HFFc6 (cell line): Measurements from ENCODE around the gene CNTN5. TPM values are rescaled to one million over a fixed set of nuclear protein-coding genes. Genes with fewer than 3 reads are reported as not detected.

Source experiments
- DNase-seq: peaks from one replicate; pipeline ENCODE4 v3.0.0-alpha.2; 2018
- H3K27ac Mint-ChIP-seq: 2 replicates; pipeline ENCODE4 v1.8.0; 2020; ENCODE audit warnings: mild to moderate bottlenecking, mixed read lengths
- H3K27me3 Mint-ChIP-seq: 2 replicates; pipeline ENCODE4 v1.8.0; 2021; ENCODE audit warnings: mild to moderate bottlenecking, moderate library complexity, mixed read lengths; ENCODE audit not compliant: insufficient read depth
- H3K36me3 Mint-ChIP-seq: 2 replicates; pipeline ENCODE4 v1.8.0; 2021; ENCODE audit warnings: low read depth, mixed read lengths
- H3K4me1 Mint-ChIP-seq: 2 replicates; pipeline ENCODE4 v1.8.0; 2020; ENCODE audit warnings: low read depth, mixed read lengths
- H3K4me3 Mint-ChIP-seq: 2 replicates; pipeline ENCODE4 v1.8.0; 2020; ENCODE audit warnings: mild to moderate bottlenecking, moderate library complexity, mixed read lengths
- H3K9me3 Mint-ChIP-seq: 2 replicates; pipeline ENCODE4 v1.8.0; 2020; ENCODE audit warnings: mild to moderate bottlenecking, mixed read lengths
- total RNA-seq, 6 experiments: library from RNA; stranded (reverse); fragmentation: NEBNext Ultra II Directional; extraction: Animal tissue kit (Norgen Biotek cat#: 25700); gene quantifications; 2 replicates in 1 of 6; 3 replicates in 5 of 6; pipeline ENCODE4 v1.2.3, GENCODE V29; 2021
- TF ChIP-seq, protein P1 (sequence below): fragments of 200-600 bp; sonication (generic); IDR thresholded peaks from 2 replicates; pipeline ENCODE4 v1.5.0; 2021; ENCODE audit warnings: antibody characterized with exemption, mild to moderate bottlenecking

Gene CNTN5
- total RNA-seq, 6 experiments from 2014 or later = not detected

DNA sequence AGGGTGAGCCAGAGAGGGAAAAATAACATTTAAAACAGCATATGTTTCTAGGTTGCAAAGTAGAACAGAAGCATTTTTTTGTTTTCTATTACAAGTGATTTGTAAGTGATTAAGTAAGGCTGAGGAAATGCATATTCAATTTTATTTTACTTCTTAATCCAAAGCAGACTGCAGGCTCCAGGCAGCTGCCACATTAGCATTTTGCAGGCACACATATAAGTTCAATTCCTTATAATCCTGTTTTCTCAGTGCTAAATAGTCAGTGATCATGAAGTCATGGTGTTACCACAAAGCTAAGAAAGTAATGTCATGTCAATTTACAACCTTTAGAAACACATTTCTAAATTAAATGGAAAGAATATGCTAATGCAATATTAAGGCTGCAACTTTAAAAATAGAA, 149.8 kb downstream of the CNTN5 start:
- no peaks in the 10 kb centered on the region for H3K36me3 Mint-ChIP-seq
- DNase-seq = no peak
- H3K27ac Mint-ChIP-seq = no peak overlapping the region
- TF ChIP-seq, protein P1, sequence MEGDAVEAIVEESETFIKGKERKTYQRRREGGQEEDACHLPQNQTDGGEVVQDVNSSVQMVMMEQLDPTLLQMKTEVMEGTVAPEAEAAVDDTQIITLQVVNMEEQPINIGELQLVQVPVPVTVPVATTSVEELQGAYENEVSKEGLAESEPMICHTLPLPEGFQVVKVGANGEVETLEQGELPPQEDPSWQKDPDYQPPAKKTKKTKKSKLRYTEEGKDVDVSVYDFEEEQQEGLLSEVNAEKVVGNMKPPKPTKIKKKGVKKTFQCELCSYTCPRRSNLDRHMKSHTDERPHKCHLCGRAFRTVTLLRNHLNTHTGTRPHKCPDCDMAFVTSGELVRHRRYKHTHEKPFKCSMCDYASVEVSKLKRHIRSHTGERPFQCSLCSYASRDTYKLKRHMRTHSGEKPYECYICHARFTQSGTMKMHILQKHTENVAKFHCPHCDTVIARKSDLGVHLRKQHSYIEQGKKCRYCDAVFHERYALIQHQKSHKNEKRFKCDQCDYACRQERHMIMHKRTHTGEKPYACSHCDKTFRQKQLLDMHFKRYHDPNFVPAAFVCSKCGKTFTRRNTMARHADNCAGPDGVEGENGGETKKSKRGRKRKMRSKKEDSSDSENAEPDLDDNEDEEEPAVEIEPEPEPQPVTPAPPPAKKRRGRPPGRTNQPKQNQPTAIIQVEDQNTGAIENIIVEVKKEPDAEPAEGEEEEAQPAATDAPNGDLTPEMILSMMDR = no peak
- no peaks in the 10 kb centered on the region for H3K27me3 Mint-ChIP-seq
- no peaks in the 10 kb centered on the region for H3K4me1 Mint-ChIP-seq
- no peak overlapping the region for H3K4me3 Mint-ChIP-seq
- peaks cover 30% of the 10 kb centered on the region for H3K9me3 Mint-ChIP-seq

DNA sequence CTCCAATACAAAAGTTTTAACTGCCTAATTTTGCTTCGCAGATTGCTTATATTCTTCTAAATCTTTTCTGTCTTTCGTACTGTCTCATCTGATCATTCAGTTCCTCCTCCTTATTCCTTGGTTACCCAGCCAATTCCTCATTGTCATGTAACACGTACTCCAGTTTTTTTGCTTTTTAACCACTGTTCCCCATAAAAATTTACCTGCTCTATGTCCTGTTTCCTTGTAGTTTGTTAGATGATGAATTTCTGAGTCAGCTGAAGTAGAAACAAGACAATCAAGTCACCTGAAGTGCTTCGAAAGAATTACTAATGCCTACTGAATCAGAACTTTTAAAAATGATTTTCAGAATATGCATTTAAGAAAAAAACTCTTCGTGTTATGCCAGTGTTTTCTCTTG, 150.6 kb downstream of the CNTN5 start:
- Mint-ChIP-seq H3K4me1 (no peaks in the 10 kb centered on the region), H3K4me3 (no peak overlapping the region), H3K27me3 (no peaks in the 10 kb centered on the region), H3K9me3 (peaks cover 33% of the 10 kb centered on the region), H3K36me3 (no peaks in the 10 kb centered on the region), H3K27ac (no peak overlapping the region)
- TF ChIP-seq, protein P1 = no peak
- no peak for DNase-seq

DNA sequence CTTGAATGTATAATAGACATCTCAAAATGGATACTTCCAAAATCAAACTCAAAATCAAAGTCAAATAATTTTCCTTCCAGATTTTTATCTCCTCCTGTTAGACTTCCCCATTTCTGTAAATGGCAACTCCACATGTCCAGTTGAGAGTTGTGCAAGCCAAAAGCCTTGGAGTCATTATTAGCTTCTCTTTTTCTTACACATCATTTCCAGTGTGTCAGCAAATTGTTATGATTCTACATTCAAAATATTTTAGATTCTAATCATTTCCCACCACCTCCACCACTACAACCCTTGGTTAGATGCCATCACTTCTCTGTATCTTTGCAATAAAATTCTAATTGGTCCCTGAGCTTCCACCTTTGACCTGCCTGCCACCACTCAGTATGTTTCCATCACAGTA, 155.7 kb downstream of the CNTN5 start:
- no peaks in the 10 kb centered on the region for H3K4me1 Mint-ChIP-seq
- DNase-seq = no peak
- H3K27ac Mint-ChIP-seq = no peak overlapping the region
- H3K9me3 Mint-ChIP-seq = peaks cover 54% of the 10 kb centered on the region
- H3K4me3 Mint-ChIP-seq = no peak overlapping the region
- H3K27me3 Mint-ChIP-seq = no peaks in the 10 kb centered on the region
- TF ChIP-seq, protein P1 = no peak
- no peaks in the 10 kb centered on the region for H3K36me3 Mint-ChIP-seq

DNA sequence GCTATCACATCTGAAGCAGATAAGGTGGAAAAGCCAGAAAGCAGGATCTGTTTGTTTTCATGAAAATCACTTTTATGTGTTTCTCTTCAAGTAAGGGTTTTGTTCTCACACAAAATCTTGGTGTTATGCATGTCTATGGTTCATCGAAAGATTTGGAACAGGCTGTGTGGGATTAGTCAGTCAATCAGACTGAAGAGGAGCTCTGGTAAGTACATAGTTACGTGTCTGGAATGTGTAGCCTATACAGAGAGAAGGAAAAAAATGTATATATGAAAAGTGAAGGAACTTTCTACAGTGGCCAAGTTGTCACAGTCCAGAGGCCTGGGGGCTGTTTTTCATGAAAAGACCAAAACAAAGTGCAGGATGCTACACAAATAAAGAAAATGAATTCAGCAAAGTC, 156.7 kb downstream of the CNTN5 start:
- Mint-ChIP-seq H3K4me3 (no peak overlapping the region), H3K4me1 (no peaks in the 10 kb centered on the region), H3K36me3 (no peaks in the 10 kb centered on the region), H3K27me3 (no peaks in the 10 kb centered on the region), H3K27ac (no peak overlapping the region), H3K9me3 (peaks cover 50% of the 10 kb centered on the region)
- TF ChIP-seq, protein P1 = no peak
- DNase-seq = no peak

DNA sequence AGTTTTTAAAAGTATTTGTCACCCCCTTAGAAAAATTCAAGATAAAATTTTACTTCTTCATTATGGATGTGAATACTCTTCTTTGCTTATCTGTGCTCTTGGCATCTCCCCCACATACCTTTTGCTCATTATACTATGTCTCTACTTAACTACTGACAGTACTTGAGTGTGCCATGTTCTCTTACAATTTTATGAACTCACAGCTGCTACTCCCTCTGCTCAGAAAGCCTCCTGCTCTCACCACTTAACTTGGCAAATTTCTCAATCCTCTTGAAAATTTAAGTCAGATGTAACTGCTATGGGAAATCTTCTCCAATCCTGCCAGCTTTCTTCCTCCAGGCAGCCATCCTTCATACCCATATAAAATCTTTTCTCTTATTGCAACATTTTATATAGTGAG, 163.4 kb downstream of the CNTN5 start:
- H3K4me1 Mint-ChIP-seq = no peaks in the 10 kb centered on the region
- no peaks in the 10 kb centered on the region for H3K27me3 Mint-ChIP-seq
- no peak for DNase-seq
- no peak overlapping the region for H3K27ac Mint-ChIP-seq
- H3K9me3 Mint-ChIP-seq = peaks cover 37% of the 10 kb centered on the region
- no peaks in the 10 kb centered on the region for H3K36me3 Mint-ChIP-seq
- no peak overlapping the region for H3K4me3 Mint-ChIP-seq
- TF ChIP-seq, protein P1 = no peak

DNA sequence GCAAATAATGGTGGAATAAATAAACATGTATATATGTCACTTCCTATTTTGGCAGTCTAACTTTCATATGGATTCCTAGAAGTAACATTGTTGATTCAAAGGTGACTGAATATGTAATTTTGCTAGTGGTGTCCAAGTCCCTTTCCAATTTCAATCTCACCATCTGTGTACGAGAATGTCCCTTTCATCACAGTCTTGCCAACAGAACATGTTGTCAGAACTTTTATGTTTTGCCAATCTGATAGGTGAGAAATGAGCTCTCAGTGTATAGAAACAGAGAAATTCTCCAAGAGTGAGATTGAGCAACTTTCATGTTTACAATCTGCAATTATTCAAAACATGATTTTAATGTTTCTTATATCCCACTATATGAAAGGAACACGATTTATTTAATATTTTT, 167.5 kb downstream of the CNTN5 start:
- no peaks in the 10 kb centered on the region for H3K27me3 Mint-ChIP-seq
- H3K4me3 Mint-ChIP-seq = no peak overlapping the region
- H3K9me3 Mint-ChIP-seq = peaks cover 50% of the 10 kb centered on the region
- H3K4me1 Mint-ChIP-seq = no peaks in the 10 kb centered on the region
- no peaks in the 10 kb centered on the region for H3K36me3 Mint-ChIP-seq
- DNase-seq = no peak
- TF ChIP-seq, protein P1 = no peak
- no peak overlapping the region for H3K27ac Mint-ChIP-seq
